HCT116 (cell line): ENCODE data around the gene ZNF775. TPM values are rescaled to one million over a fixed set of nuclear protein-coding genes. Genes with fewer than 3 reads are reported as not detected.

Source experiments
- ATAC-seq: fragments of 200-7000 bp; cut with Tn5 transposase; 2 replicates; pipeline ENCODE4 v1.9.1; 2020; ENCODE audit warnings: mild to moderate bottlenecking, moderate library complexity
- BruUV-seq: library from RNA; stranded (reverse); fragments of 400-500 nt; replicated peaks from 2 replicates; lab custom pipeline; 2021; lab: Mats Ljungman, UMichigan
- CTCF ChIA-PET: fragments of 300-600 bp; sonication (Branson Sonifier 250); formaldehyde crosslinking; loops from one replicate; lab custom pipeline; 2021; ENCODE audit warnings: antibody characterized with exemption; lab: Charles Lee
- POLR2A ChIA-PET: fragments of 300-600, 350-600 bp; sonication (Branson Sonifier 250); formaldehyde crosslinking; loops from one replicate; lab custom pipeline; 2021; ENCODE audit warnings: antibody characterized with exemption; lab: Charles Lee
- RAD21 ChIA-PET, 2 experiments: fragments of 300-600 bp; sonication (Branson Sonifier 250); formaldehyde crosslinking; loops; one replicate each; lab custom pipeline; 2023; ENCODE audit warnings: low total read pairs in 2 of 2; ENCODE audit not compliant: uncharacterized antibody in 2 of 2, unreplicated experiment in 2 of 2, low non-redundant PET in 1 of 2; lab: Charles Lee
- DNase-seq: peaks from one replicate; pipeline ENCODE4 v3.0.0-alpha.2; 2010; ENCODE audit warnings: low read depth, low spot score
- H2AFZ ChIP-seq: fragments of 200-600 bp; shearing (Covaris generic), sonication (generic); 2 replicates; pipeline ENCODE4 v1.6.1; 2017; ENCODE audit warnings: low read depth, mixed run types, mixed read lengths, antibody characterized with exemption, low read length; ENCODE audit not compliant: poor library complexity, severe bottlenecking
- H3K27ac ChIP-seq: 2 replicates; pipeline ENCODE4 v1.5.1; 2012; ENCODE audit warnings: low read depth, low read length
- H3K27me3 ChIP-seq: fragments of 200-600 bp; sonication (generic); 2 replicates; pipeline ENCODE4 v1.6.1; 2016; ENCODE audit warnings: mixed run types, low read length, mixed read lengths; ENCODE audit not compliant: insufficient read depth
- H3K36me3 ChIP-seq, 2 experiments: fragments of 200-500 bp in 1 of 2; fragments of 200-600 bp in 1 of 2; sonication (Bioruptor generic) in 1 of 2; sonication (generic) in 1 of 2; 2 replicates each; pipeline versions ENCODE4 v1.5.1 to v1.6.1; 2014 to 2016; ENCODE audit warnings: low read length in 2 of 2, inconsistent platforms in 1 of 2, mixed read lengths in 1 of 2, mixed run types in 1 of 2; ENCODE audit not compliant: insufficient read depth in 2 of 2, control insufficient read depth in 1 of 2
- H3K4me1 ChIP-seq, 2 experiments: fragments of 200-600 bp in 1 of 2; sonication (generic) in 1 of 2; 2 replicates each; pipeline versions ENCODE4 v1.5.1 to v1.6.1; 2012 to 2017; ENCODE audit warnings: low read length in 2 of 2, inconsistent platforms in 1 of 2, mild to moderate bottlenecking in 1 of 2, mixed read lengths in 1 of 2, mixed run types in 1 of 2, moderate library complexity in 1 of 2; ENCODE audit not compliant: insufficient read depth in 2 of 2, control insufficient read depth in 1 of 2
- H3K4me2 ChIP-seq: fragments of 200-600 bp; sonication (generic); 2 replicates; pipeline ENCODE4 v1.6.1; 2017; ENCODE audit warnings: mixed run types, low read length, mixed read lengths
- H3K4me3 ChIP-seq, 2 experiments: fragments of 200-600 bp in 1 of 2; sonication (generic) in 1 of 2; replicated peaks in 1 of 2; 2 replicates each; pipeline ENCODE4 v1.5.1; 2011 to 2016; ENCODE audit warnings: low read length in 2 of 2, control low read depth in 1 of 2, low read depth in 1 of 2, mild to moderate bottlenecking in 1 of 2, mixed read lengths in 1 of 2, mixed run types in 1 of 2
- H3K79me2 ChIP-seq: fragments of 200-600 bp; sonication (generic); 2 replicates; pipeline ENCODE4 v1.6.1; 2017; ENCODE audit warnings: mild to moderate bottlenecking, mixed run types, low read length, moderate library complexity, mixed read lengths; ENCODE audit not compliant: insufficient read depth
- H3K9ac ChIP-seq: fragments of 200-600 bp; sonication (generic); 2 replicates; pipeline ENCODE4 v1.6.1; 2016; ENCODE audit warnings: low read length, mixed read lengths
- H3K9me2 ChIP-seq: fragments of 200-600 bp; sonication (generic), shearing (Covaris generic); 2 replicates; pipeline ENCODE4 v1.6.1; 2017; ENCODE audit warnings: mixed run types, mild to moderate bottlenecking, moderate library complexity; ENCODE audit not compliant: insufficient read depth
- H3K9me3 ChIP-seq, 2 experiments: fragments of 200-500 bp in 1 of 2; fragments of 200-600 bp in 1 of 2; sonication (Bioruptor generic) in 1 of 2; sonication (generic) in 1 of 2; 2 replicates each; pipeline ENCODE4 v1.6.1; 2014 to 2017; ENCODE audit warnings: low read length in 2 of 2, mixed read lengths in 2 of 2, inconsistent platforms in 1 of 2, low read depth in 1 of 2, mild to moderate bottlenecking in 1 of 2, mixed run types in 1 of 2, moderate library complexity in 1 of 2; ENCODE audit not compliant: control insufficient read depth in 1 of 2, insufficient read depth in 1 of 2
- H4K20me1 ChIP-seq: fragments of 200-600 bp; sonication (generic), shearing (Covaris generic); 2 replicates; pipeline ENCODE4 v1.6.1; 2017; ENCODE audit warnings: mixed run types, mild to moderate bottlenecking, moderate library complexity; ENCODE audit not compliant: insufficient read depth
- CBX3 ChIP-seq: IDR thresholded peaks from 2 replicates; pipeline ENCODE4 v1.6.1; 2012; ENCODE audit warnings: low read depth
- EGR1 ChIP-seq: IDR thresholded peaks from 2 replicates; pipeline ENCODE4 v1.6.1; 2012; ENCODE audit warnings: low read depth
- ELF1 ChIP-seq: IDR thresholded peaks from 2 replicates; pipeline ENCODE4 v1.6.1; 2012; ENCODE audit warnings: low read depth, borderline replicate concordance
- EZH2 ChIP-seq: fragments of 200-600 bp; sonication (generic); IDR thresholded peaks from 2 replicates; pipeline ENCODE4 v1.6.1; 2017; ENCODE audit warnings: antibody characterized with exemption, mixed run types
- EZH2phosphoT487 ChIP-seq: fragments of 200-600 bp; IDR thresholded peaks from 2 replicates; pipeline ENCODE4 v1.6.1; 2018; ENCODE audit warnings: antibody characterized with exemption, borderline replicate concordance
- FOSL1 ChIP-seq: IDR thresholded peaks from 2 replicates; pipeline ENCODE4 v1.6.1; 2012; ENCODE audit warnings: low read depth
- JUND ChIP-seq: IDR thresholded peaks from 2 replicates; pipeline ENCODE4 v1.6.1; 2012
- POLR2A ChIP-seq: IDR thresholded peaks from 2 replicates; pipeline ENCODE4 v1.7.0; 2011; ENCODE audit warnings: borderline replicate concordance; ENCODE audit not compliant: insufficient read depth, insufficient read length; ENCODE audit errors: extremely low read depth
- POLR2AphosphoS5 ChIP-seq: IDR thresholded peaks from 2 replicates; pipeline ENCODE4 v1.6.1; 2011; ENCODE audit warnings: mild to moderate bottlenecking, low read depth, low read length, moderate library complexity
- SIN3A ChIP-seq: IDR thresholded peaks from 2 replicates; pipeline ENCODE4 v1.6.1; 2012; ENCODE audit warnings: low read depth
- SP1 ChIP-seq: IDR thresholded peaks from 2 replicates; pipeline ENCODE4 v1.6.1; 2012; ENCODE audit warnings: low read depth
- TCF7L2 ChIP-seq: IDR thresholded peaks from 2 replicates; pipeline ENCODE4 v1.7.0; 2011; ENCODE audit warnings: borderline replicate concordance, inconsistent platforms; ENCODE audit not compliant: insufficient read depth, insufficient read length; ENCODE audit errors: extremely low read depth
- intact Hi-C: fragments of 100-400 bp; cut with micrococcal nuclease; formaldehyde crosslinking; loops from 2 replicates; pipeline ENCODE4 v1.10.0; 2022
- total RNA-seq: library from RNA; stranded (reverse); gene quantifications from one replicate; pipeline ENCODE4 v1.2.1, GENCODE V29; 2021; ENCODE audit not compliant: unreplicated experiment
- TF ChIP-seq, protein P1 (sequence below): IDR thresholded peaks from 2 replicates; pipeline ENCODE4 v1.6.1; 2012
- TF ChIP-seq, protein P2 (sequence below): IDR thresholded peaks from 2 replicates; pipeline ENCODE4 v1.6.1; 2012; ENCODE audit warnings: low read depth
- TF ChIP-seq, protein P3 (sequence below), 3 experiments: fragments of 200-600 bp in 1 of 3; sonication (generic) in 1 of 3; IDR thresholded peaks in 2 of 3; conservative IDR thresholded peaks in 1 of 3; 2 replicates each; pipeline ENCODE4 v1.5.1; 2012 to 2017; ENCODE audit warnings: low read depth in 2 of 3, low read length in 2 of 3, antibody characterized with exemption in 1 of 3, borderline replicate concordance in 1 of 3, control low read depth in 1 of 3, mild to moderate bottlenecking in 1 of 3, mixed read lengths in 1 of 3, mixed run types in 1 of 3, moderate library complexity in 1 of 3; ENCODE audit not compliant: insufficient read depth in 1 of 3

Gene ZNF775
- total RNA-seq, 1 experiment from 2014 or later, result 4.5 TPM

DNA sequence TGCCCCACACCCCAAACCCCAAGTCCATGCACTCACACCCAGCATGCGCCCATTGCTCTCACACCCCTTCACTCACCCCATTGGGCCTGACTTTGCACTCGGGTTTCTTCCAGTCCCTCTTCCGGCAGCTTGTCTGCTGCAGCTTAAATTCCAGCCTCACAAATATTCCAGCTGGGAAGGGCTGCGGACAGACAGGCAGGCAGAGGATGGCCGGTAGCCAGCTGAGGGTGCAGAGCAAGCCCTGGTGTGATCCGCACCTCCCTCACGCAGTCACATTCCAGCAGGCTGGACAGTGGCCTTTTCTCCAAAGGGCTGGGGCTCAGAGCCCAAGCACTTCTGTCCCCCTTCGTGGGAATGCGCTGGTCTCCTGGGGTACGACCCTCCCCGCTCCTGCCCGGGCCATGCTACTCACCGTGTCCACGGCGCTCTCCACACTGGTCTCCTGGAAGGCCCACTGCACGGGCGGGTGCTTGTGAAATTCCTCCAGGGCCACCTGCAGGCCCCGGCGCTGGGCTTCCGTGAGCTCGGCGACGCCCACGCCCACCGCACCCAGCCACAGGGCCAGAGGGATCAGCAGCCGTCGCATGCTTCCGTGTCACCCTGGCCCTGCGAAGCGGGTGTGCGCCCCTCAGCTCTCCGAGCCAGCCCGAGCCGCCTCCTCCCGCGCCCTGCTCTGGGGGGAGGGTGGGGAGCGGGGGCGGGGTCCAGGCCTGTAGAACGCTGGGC lies 38.9 kb upstream of the ZNF775 start:
- no peaks in the 10 kb centered on the region for H4K20me1 ChIP-seq
- no peak overlapping the region for H3K27ac ChIP-seq
- no peak overlapping the region for H3K9ac ChIP-seq
- H3K36me3 ChIP-seq, result no peaks in the 10 kb centered on the region
- TF ChIP-seq FOSL1, result no peak
- TF ChIP-seq JUND, result no peak
- no peak for TF ChIP-seq TCF7L2
- TF ChIP-seq EZH2phosphoT487, result no peak
- no peak for TF ChIP-seq POLR2AphosphoS5
- TF ChIP-seq EGR1, result no peak
- TF ChIP-seq SIN3A, result no peak
- TF ChIP-seq ELF1, result no peak
- TF ChIP-seq SP1, result no peak
- TF ChIP-seq, all 23 proteins: peak for 0
- H3K27me3 ChIP-seq, result no peaks in the 10 kb centered on the region
- H3K4me2 ChIP-seq, result no peak overlapping the region
- intact Hi-C loops, result no loop called here
- H3K4me3 ChIP-seq, result no peak overlapping the region
- no peaks in the 10 kb centered on the region for H3K9me2 ChIP-seq
- no peaks in the 10 kb centered on the region for H3K4me1 ChIP-seq
- ATAC-seq (no peak), DNase-seq (no peak)
- ChIA-PET CTCF (no interaction called here), POLR2A (no interaction called here), RAD21 (no interaction called here)
- H3K9me3 ChIP-seq, result no peaks in the 10 kb centered on the region
- H3K79me2 ChIP-seq, result no peaks in the 10 kb centered on the region
- no TSS peak for BruUV-seq
- no peak overlapping the region for H2AFZ ChIP-seq

DNA sequence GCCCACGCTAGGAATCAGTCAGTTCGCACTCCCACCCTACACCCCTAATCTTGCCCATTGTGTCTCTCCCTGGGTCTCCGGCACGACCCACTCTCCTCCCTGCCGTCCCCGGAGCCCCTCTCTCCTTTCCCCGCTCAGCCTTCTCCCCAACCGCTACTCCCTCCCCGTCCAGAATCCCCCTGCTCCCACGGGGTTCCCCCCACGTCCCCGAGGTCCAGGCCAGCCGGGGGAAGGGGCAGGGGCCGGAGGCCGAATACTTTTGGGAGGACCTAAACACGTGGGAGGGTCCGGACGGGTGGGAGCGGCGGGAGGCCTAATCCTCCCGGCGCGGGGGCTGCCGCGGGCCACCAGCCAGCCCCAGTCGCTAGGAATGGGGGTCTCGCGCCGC lies 38.3 kb upstream of the ZNF775 start:
- CTCF ChIA-PET, result no interaction called here
- no peaks in the 10 kb centered on the region for H4K20me1 ChIP-seq
- no peak overlapping the region for H2AFZ ChIP-seq
- H3K27me3 ChIP-seq, result no peaks in the 10 kb centered on the region
- no peaks in the 10 kb centered on the region for H3K9me3 ChIP-seq
- H3K36me3 ChIP-seq, result no peaks in the 10 kb centered on the region
- H3K4me3 ChIP-seq, result no peak overlapping the region
- no peaks in the 10 kb centered on the region for H3K79me2 ChIP-seq
- BruUV-seq, result no TSS peak
- RAD21 ChIA-PET, result no interaction called here
- TF ChIP-seq EZH2 (no peak), POLR2A (no peak), EGR1 (no peak), SIN3A (no peak), CBX3 (no peak)
- TF ChIP-seq, protein P1, sequence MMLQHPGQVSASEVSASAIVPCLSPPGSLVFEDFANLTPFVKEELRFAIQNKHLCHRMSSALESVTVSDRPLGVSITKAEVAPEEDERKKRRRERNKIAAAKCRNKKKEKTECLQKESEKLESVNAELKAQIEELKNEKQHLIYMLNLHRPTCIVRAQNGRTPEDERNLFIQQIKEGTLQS, result no peak
- TF ChIP-seq, protein P2, sequence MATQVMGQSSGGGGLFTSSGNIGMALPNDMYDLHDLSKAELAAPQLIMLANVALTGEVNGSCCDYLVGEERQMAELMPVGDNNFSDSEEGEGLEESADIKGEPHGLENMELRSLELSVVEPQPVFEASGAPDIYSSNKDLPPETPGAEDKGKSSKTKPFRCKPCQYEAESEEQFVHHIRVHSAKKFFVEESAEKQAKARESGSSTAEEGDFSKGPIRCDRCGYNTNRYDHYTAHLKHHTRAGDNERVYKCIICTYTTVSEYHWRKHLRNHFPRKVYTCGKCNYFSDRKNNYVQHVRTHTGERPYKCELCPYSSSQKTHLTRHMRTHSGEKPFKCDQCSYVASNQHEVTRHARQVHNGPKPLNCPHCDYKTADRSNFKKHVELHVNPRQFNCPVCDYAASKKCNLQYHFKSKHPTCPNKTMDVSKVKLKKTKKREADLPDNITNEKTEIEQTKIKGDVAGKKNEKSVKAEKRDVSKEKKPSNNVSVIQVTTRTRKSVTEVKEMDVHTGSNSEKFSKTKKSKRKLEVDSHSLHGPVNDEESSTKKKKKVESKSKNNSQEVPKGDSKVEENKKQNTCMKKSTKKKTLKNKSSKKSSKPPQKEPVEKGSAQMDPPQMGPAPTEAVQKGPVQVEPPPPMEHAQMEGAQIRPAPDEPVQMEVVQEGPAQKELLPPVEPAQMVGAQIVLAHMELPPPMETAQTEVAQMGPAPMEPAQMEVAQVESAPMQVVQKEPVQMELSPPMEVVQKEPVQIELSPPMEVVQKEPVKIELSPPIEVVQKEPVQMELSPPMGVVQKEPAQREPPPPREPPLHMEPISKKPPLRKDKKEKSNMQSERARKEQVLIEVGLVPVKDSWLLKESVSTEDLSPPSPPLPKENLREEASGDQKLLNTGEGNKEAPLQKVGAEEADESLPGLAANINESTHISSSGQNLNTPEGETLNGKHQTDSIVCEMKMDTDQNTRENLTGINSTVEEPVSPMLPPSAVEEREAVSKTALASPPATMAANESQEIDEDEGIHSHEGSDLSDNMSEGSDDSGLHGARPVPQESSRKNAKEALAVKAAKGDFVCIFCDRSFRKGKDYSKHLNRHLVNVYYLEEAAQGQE, result no peak
- TF ChIP-seq, protein P3, sequence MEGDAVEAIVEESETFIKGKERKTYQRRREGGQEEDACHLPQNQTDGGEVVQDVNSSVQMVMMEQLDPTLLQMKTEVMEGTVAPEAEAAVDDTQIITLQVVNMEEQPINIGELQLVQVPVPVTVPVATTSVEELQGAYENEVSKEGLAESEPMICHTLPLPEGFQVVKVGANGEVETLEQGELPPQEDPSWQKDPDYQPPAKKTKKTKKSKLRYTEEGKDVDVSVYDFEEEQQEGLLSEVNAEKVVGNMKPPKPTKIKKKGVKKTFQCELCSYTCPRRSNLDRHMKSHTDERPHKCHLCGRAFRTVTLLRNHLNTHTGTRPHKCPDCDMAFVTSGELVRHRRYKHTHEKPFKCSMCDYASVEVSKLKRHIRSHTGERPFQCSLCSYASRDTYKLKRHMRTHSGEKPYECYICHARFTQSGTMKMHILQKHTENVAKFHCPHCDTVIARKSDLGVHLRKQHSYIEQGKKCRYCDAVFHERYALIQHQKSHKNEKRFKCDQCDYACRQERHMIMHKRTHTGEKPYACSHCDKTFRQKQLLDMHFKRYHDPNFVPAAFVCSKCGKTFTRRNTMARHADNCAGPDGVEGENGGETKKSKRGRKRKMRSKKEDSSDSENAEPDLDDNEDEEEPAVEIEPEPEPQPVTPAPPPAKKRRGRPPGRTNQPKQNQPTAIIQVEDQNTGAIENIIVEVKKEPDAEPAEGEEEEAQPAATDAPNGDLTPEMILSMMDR (IDR thresholded peaks at IDR 0.05 in 2 of 3, conservative IDR thresholded peaks at IDR 0.05 in 1 of 3; ENCODE audit: borderline replicate concordance in 1 of 3, insufficient read depth in 1 of 3, low read depth in 2 of 3, low read length in 2 of 3), result no peak
- H3K9ac ChIP-seq, result no peak overlapping the region
- ATAC-seq, result no peak
- H3K27ac ChIP-seq, result no peak overlapping the region
- no peaks in the 10 kb centered on the region for H3K4me1 ChIP-seq
- DNase-seq, result no peak
- intact Hi-C loops, result no loop called here
- POLR2A ChIA-PET, result no interaction called here
- no peaks in the 10 kb centered on the region for H3K9me2 ChIP-seq
- no peak overlapping the region for H3K4me2 ChIP-seq
